Measurements from ENCODE around the gene RPN1. TPM values are rescaled to one million over a fixed set of nuclear protein-coding genes. Genes with fewer than 3 reads are reported as not detected.

The RPN1 gene
- total and polyA plus RNA-seq, 2 of the 8 experiments (the other 6 are each of a cell fraction or from before 2014, with no cell fraction given): 165 to 211 TPM

- TF ChIP-seq SIN3A (conservative IDR thresholded peaks at IDR 0.05 in 1 of 2, IDR thresholded peaks at IDR 0.05 in 1 of 2; ENCODE audit: low read depth in 1 of 2, low read length in 2 of 2) (no peak), CHD7 (IDR thresholded peaks at IDR 0.05; ENCODE audit: insufficient replicate concordance, low read length) (no peak), HDAC6 (IDR thresholded peaks at IDR 0.05; ENCODE audit: low read depth, low read length) (no peak), SP1 (IDR thresholded peaks at IDR 0.05; ENCODE audit: low read depth, low read length) (no peak), ATF2 (IDR thresholded peaks at IDR 0.05; ENCODE audit: low read length) (no peak)
Observed at GRCh38 chr3:128674161-128674784, 23.7 kb upstream of the RPN1 start (continued).
